ENCODE measurements around the gene DNAJC13. TPM values are rescaled to one million over a fixed set of nuclear protein-coding genes. Genes with fewer than 3 reads are reported as not detected.

The DNAJC13 gene
- total RNA-seq, 1 experiment from 2014 or later, result 18.1 TPM

- H3K4me2 ChIP-seq (ENCODE audit: insufficient read depth, insufficient read length, low read length), result peak overlapping the region; percentile 55
- no peak overlapping the region for H2BK15ac ChIP-seq (ENCODE audit: low read depth, low read length)
- H3T11ph ChIP-seq (ENCODE audit: low read length), result no peak overlapping the region
- H2BK12ac ChIP-seq (ENCODE audit: insufficient read length, low read depth, low read length), result no peak overlapping the region
- H4K91ac ChIP-seq (ENCODE audit: insufficient read length, low read depth, low read length), result no peak overlapping the region
- H3K79me2 ChIP-seq (ENCODE audit: insufficient read depth, low read length), result no peaks in the 10 kb centered on the region
- H3K27me3 Mint-ChIP-seq (ENCODE audit: low read depth), result no peaks in the 10 kb centered on the region
- H3K23me2 ChIP-seq (ENCODE audit: insufficient read length, low read depth, low read length, poor library complexity, severe bottlenecking), result no peaks in the 10 kb centered on the region
- no peak overlapping the region for H2BK20ac ChIP-seq (ENCODE audit: low read depth, low read length, poor library complexity, severe bottlenecking)
- H3K9ac ChIP-seq (ENCODE audit: extremely low read depth, insufficient read length, low read length), result no peak overlapping the region
- no peaks in the 10 kb centered on the region for H3K27me3 ChIP-seq (ENCODE audit: insufficient read depth, low read length)
- no peaks in the 10 kb centered on the region for H3K9me3 ChIP-seq (ENCODE audit: control insufficient read depth, low read depth, low read length)
- H4K20me1 ChIP-seq (ENCODE audit: control insufficient read depth, insufficient read depth, insufficient read length), result no peaks in the 10 kb centered on the region
- H4K5ac ChIP-seq (ENCODE audit: insufficient read length, low read depth, low read length), result no peak overlapping the region
- H3K4ac ChIP-seq (ENCODE audit: low read depth, low read length), result no peak overlapping the region
- peaks cover 11% of the 10 kb centered on the region; the same call in 1 of the 2 replicates for H3K4me1 ChIP-seq (ENCODE audit: insufficient read depth, low read length)
- no peak overlapping the region for H3K14ac ChIP-seq (ENCODE audit: insufficient read depth, low read length)
- H2BK5ac ChIP-seq (ENCODE audit: insufficient read length, low read length), result no peak overlapping the region
- no CpG with 5 or more reads among the region's 4 CpGs for WGBS (ENCODE audit: extremely low coverage, insufficient read length, low lambda C conversion rate)
- H3K23ac ChIP-seq (ENCODE audit: insufficient read length, low read depth, low read length), result no peak overlapping the region
- H4K8ac ChIP-seq (replicated peaks; ENCODE audit: insufficient read length, low read depth, low read length), result no peak overlapping the region
- no peak overlapping the region for H3K56ac ChIP-seq (ENCODE audit: insufficient read length, low read depth, low read length)
- H3K18ac ChIP-seq (ENCODE audit: insufficient read length, low read depth, low read length), result no peak overlapping the region
- H3K4me3 Mint-ChIP-seq, result peak overlapping the region in 1 of 2 experiments; percentile 71; a peak in 4 of 5 replicates
- peak overlapping the region; percentile 96 to 99 (median 98) for H3K27ac Mint-ChIP-seq
- H2BK120ac ChIP-seq (ENCODE audit: low read depth, low read length, poor library complexity, severe bottlenecking), result no peak overlapping the region
- DNase-seq, result peak; percentile 93
- peaks cover 47 to 56% of the 10 kb centered on the region in 2 experiments for H3K4me1 Mint-ChIP-seq
- H3K9me3 Mint-ChIP-seq, result peaks cover 9 to 16% of the 10 kb centered on the region in 2 experiments
- no peak overlapping the region for H2AFZ ChIP-seq (ENCODE audit: low read length)
- TF ChIP-seq CTCF (conservative IDR thresholded peaks at IDR 0.05), result no peak
- no peaks in the 10 kb centered on the region for H3K79me1 ChIP-seq (ENCODE audit: insufficient read depth, low read depth, low read length, poor library complexity, severe bottlenecking)
- H3K27ac ChIP-seq (ENCODE audit: insufficient read length, low read depth, low read length), result peak overlapping the region; percentile 87
- H3K36me3 Mint-ChIP-seq (ENCODE audit: insufficient read depth in 1 of 3, low read depth in 3 of 3), result peaks cover 7 to 31% (median 10%) of the 10 kb centered on the region in 3 experiments
- H2AK5ac ChIP-seq (ENCODE audit: insufficient read length, low read length), result no peak overlapping the region
Measured at GRCh38 chr3:132382267-132382666, 35.0 kb upstream of the DNAJC13 start.
